HEK293 (cell line): ENCODE data around the gene ETF1.
A peak's percentile ranks its signal among the peaks of the same experiment; 100 is the strongest.

Experiments
- CTCF ChIA-PET: fragments of 350-600 bp; formaldehyde crosslinking; extraction: SDS; loops from one replicate; lab custom pipeline; 2021; ENCODE audit warnings: antibody characterized with exemption; lab: Yijun Ruan, JAX
- POLR2A ChIA-PET: fragments of 300-600 bp; formaldehyde crosslinking; extraction: SDS; loops from one replicate; lab custom pipeline; 2020; ENCODE audit warnings: antibody characterized with exemption, inconsistent platforms; lab: Yijun Ruan, JAX
- H3K27ac ChIP-seq: fragments of 200-500 bp; sonication (Bioruptor generic); 2 replicates; pipeline ENCODE4 v1.5.1; 2014; ENCODE audit warnings: low read depth, low read length, control low read depth, inconsistent platforms; ENCODE audit errors: extremely low read depth
- H3K36me3 ChIP-seq, 2 experiments: fragments of 200-500 bp in 1 of 2; sonication (Bioruptor generic) in 1 of 2; 1 replicate in 1 of 2; 2 replicates in 1 of 2; pipeline ENCODE4 v1.5.1; 2014 to 2017; ENCODE audit warnings: inconsistent platforms in 2 of 2, low read length in 2 of 2; ENCODE audit not compliant: control insufficient read depth in 2 of 2, insufficient read depth in 1 of 2
- H3K4me1 ChIP-seq: fragments of 200-500 bp; sonication (Bioruptor generic); 2 replicates; pipeline ENCODE4 v1.5.1; 2014; ENCODE audit warnings: mild to moderate bottlenecking, low read length, inconsistent platforms; ENCODE audit not compliant: control insufficient read depth, insufficient read depth
- H3K4me3 ChIP-seq: 2 replicates; pipeline ENCODE4 v1.5.1; 2011; ENCODE audit warnings: low read depth, mild to moderate bottlenecking, control low read depth, low read length, moderate library complexity
- H3K9me3 ChIP-seq: fragments of 200-500 bp; sonication (Bioruptor generic); 2 replicates; pipeline ENCODE4 v1.5.1; 2014; ENCODE audit warnings: low read depth, low read length, inconsistent platforms; ENCODE audit not compliant: control insufficient read depth, insufficient read depth
- BCL11A ChIP-seq: fragments of 450-650 bp; formaldehyde crosslinking; IDR thresholded peaks from 2 replicates; pipeline ENCODE4 v1.5.1; 2016; ENCODE audit warnings: low read depth, missing biosample characterization, missing genetic modification characterization
- HOXD13 ChIP-seq: sonication (generic); formaldehyde crosslinking; IDR thresholded peaks from 2 replicates; pipeline ENCODE4 v1.8.0; 2022; ENCODE audit warnings: missing genetic modification reagents, borderline replicate concordance
- OSR2 ChIP-seq: fragments of 450-650 bp; formaldehyde crosslinking; IDR thresholded peaks from 2 replicates; pipeline ENCODE4 v1.5.1; 2016; ENCODE audit warnings: missing biosample characterization, missing genetic modification characterization
- PRDM1 ChIP-seq: fragments of 450-650 bp; formaldehyde crosslinking; IDR thresholded peaks from 2 replicates; pipeline ENCODE4; 2016; ENCODE audit warnings: missing biosample characterization, missing genetic modification characterization
- SP2 ChIP-seq: fragments of 450-650 bp; formaldehyde crosslinking; IDR thresholded peaks from 2 replicates; pipeline ENCODE4 v1.5.1; 2016; ENCODE audit warnings: missing biosample characterization, missing genetic modification characterization
- YY1 ChIP-seq: fragments of 450-650 bp; formaldehyde crosslinking; IDR thresholded peaks from 2 replicates; pipeline ENCODE4 v1.5.1; 2018; ENCODE audit warnings: missing biosample characterization, missing genetic modification characterization
- ZBTB48 ChIP-seq: fragments of 450-650 bp; formaldehyde crosslinking; IDR thresholded peaks from 2 replicates; pipeline ENCODE4 v1.5.1; 2016; ENCODE audit warnings: missing biosample characterization, missing genetic modification characterization
- ZFHX2 ChIP-seq: fragments of 450-650 bp; formaldehyde crosslinking; conservative IDR thresholded peaks from 2 replicates; pipeline ENCODE4 v1.5.1; 2016; ENCODE audit warnings: missing biosample characterization, missing genetic modification characterization
- ZNF174 ChIP-seq: fragments of 450-650 bp; formaldehyde crosslinking; IDR thresholded peaks from 2 replicates; pipeline ENCODE4 v1.5.0; 2017; ENCODE audit warnings: missing biosample characterization, mild to moderate bottlenecking, missing genetic modification characterization
- ZNF2 ChIP-seq: fragments of 450-650 bp; formaldehyde crosslinking; IDR thresholded peaks from 2 replicates; pipeline ENCODE4 v1.5.1; 2016; ENCODE audit warnings: missing biosample characterization, missing genetic modification characterization
- ZNF335 ChIP-seq: fragments of 450-650 bp; formaldehyde crosslinking; conservative IDR thresholded peaks from 2 replicates; pipeline ENCODE4 v1.5.1; 2016; ENCODE audit warnings: missing biosample characterization, missing genetic modification characterization
- ZNF560 ChIP-seq: fragments of 450-650 bp; formaldehyde crosslinking; IDR thresholded peaks from 2 replicates; pipeline ENCODE4 v1.5.1; 2017; ENCODE audit warnings: missing biosample characterization, missing genetic modification characterization, borderline replicate concordance
- ZXDB ChIP-seq: fragments of 450-650 bp; formaldehyde crosslinking; IDR thresholded peaks from 2 replicates; pipeline ENCODE4 v1.5.1; 2016; ENCODE audit warnings: missing biosample characterization, missing genetic modification characterization
- TF ChIP-seq, protein P1 (sequence below): fragments of 450-650 bp; formaldehyde crosslinking; IDR thresholded peaks from 2 replicates; pipeline ENCODE4 v1.5.1; 2016; ENCODE audit warnings: missing biosample characterization, missing genetic modification characterization, borderline replicate concordance
- TF ChIP-seq, protein P2 (sequence below): fragments of 450-650 bp; formaldehyde crosslinking; IDR thresholded peaks from 2 replicates; pipeline ENCODE4 v1.5.1; 2016; ENCODE audit warnings: missing biosample characterization, missing genetic modification characterization
- TF ChIP-seq, protein P3 (sequence below): fragments of 450-650 bp; formaldehyde crosslinking; optimal IDR thresholded peaks from 2 replicates; pipeline ENCODE3; 2016; ENCODE audit warnings: missing biosample characterization, mild to moderate bottlenecking, missing genetic modification characterization
- TF ChIP-seq, protein P4 (sequence below): fragments of 450-650 bp; formaldehyde crosslinking; IDR thresholded peaks from 2 replicates; pipeline ENCODE4 v1.5.1; 2016; ENCODE audit warnings: missing biosample characterization, missing genetic modification characterization

ETF1 gene

DNA sequence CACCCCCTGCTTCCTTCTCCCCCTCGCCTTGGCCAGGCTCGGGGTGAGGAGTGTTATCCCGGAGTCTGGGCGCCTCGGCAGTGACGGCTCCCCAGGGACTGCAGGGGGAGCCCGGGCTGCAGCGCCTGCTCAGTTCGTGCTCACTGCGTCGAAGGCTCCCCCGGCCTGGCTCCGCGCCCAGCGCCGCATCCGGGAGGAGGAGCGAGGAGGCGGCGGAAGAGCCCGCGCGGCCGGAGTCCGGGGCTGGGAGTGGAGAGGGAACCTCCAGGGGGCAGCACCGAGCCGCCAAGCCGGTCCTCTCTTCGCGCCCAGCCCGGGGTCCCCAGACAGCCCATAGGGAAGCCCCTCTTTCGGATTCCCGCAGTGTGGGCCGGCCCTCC is 79.0 kb downstream of the ETF1 start (continued):
- TF ChIP-seq, protein P1, sequence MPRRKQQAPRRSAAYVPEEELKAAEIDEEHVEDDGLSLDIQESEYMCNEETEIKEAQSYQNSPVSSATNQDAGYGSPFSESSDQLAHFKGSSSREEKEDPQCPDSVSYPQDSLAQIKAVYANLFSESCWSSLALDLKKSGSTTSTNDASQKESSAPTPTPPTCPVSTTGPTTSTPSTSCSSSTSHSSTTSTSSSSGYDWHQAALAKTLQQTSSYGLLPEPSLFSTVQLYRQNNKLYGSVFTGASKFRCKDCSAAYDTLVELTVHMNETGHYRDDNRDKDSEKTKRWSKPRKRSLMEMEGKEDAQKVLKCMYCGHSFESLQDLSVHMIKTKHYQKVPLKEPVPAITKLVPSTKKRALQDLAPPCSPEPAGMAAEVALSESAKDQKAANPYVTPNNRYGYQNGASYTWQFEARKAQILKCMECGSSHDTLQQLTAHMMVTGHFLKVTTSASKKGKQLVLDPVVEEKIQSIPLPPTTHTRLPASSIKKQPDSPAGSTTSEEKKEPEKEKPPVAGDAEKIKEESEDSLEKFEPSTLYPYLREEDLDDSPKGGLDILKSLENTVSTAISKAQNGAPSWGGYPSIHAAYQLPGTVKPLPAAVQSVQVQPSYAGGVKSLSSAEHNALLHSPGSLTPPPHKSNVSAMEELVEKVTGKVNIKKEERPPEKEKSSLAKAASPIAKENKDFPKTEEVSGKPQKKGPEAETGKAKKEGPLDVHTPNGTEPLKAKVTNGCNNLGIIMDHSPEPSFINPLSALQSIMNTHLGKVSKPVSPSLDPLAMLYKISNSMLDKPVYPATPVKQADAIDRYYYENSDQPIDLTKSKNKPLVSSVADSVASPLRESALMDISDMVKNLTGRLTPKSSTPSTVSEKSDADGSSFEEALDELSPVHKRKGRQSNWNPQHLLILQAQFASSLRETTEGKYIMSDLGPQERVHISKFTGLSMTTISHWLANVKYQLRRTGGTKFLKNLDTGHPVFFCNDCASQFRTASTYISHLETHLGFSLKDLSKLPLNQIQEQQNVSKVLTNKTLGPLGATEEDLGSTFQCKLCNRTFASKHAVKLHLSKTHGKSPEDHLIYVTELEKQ (tag by site-specific recombination) = 0 out of 2 replicates have a peak, but pooled peaks have one; percentile 8
- TF ChIP-seq ZNF2 (tag by site-specific recombination) (peak; percentile 17; the same call in 1 of the 2 replicates), ZNF335 (no peak), BCL11A (tag by site-specific recombination) (peak; percentile 43; the same call in 1 of the 2 replicates), HOXD13 (no peak), ZNF560 (tag by site-specific recombination) (no peak)

DNA sequence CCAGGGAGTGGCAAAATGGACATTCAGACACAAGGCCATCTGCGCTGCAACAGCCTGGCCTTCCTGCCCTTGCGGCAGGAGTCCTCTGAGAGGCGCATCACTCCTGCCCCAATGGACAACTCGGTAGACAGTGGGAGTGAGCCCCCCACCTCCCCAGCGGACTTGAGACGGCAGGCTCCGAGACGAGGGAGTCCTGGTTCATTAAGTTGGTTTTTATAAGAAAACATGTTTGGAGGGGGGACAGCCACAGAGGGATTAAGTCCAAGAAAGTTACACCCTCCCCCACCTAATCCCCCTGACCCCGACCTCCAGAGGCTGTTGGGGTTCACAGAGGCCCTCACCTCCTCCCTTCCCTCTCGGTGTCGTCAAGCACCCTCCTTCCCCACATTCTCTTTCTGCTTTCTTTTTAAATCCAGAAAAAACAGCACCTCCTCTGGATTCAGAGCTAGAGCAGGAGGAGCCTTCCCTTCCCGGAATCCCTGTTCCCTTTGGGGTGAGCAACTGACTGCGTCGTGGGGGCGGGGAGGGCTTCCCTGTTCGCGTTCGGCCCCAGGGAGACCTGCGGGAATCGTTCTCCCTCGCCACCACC is 79.5 kb downstream of the ETF1 start:
- POLR2A ChIA-PET = interaction anchor here (0.6 to 3.4 kb wide), 8 partner anchors 14 to 238 kb away, joined by 3 to 25 read pairs (median 4); partner anchors contain the start of gene ETF1
- TF ChIP-seq ZXDB (tag by site-specific recombination) = 0 out of 2 replicates have a peak, but pooled peaks have one; percentile 64
- TF ChIP-seq ZFHX2 (tag by site-specific recombination) = peak; percentile 60; the same call in 1 of the 2 replicates
- TF ChIP-seq YY1 (tag by site-specific recombination) = no peak
- no peak for TF ChIP-seq ZNF174
- 0 out of 2 replicates have a peak, but pooled peaks have one; percentile 9 for TF ChIP-seq ZBTB48 (tag by site-specific recombination)
- TF ChIP-seq, protein P2, sequence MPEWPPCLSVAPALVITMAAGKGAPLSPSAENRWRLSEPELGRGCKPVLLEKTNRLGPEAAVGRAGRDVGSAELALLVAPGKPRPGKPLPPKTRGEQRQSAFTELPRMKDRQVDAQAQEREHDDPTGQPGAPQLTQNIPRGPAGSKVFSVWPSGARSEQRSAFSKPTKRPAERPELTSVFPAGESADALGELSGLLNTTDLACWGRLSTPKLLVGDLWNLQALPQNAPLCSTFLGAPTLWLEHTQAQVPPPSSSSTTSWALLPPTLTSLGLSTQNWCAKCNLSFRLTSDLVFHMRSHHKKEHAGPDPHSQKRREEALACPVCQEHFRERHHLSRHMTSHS (tag by site-specific recombination) = no peak
- TF ChIP-seq, protein P3, sequence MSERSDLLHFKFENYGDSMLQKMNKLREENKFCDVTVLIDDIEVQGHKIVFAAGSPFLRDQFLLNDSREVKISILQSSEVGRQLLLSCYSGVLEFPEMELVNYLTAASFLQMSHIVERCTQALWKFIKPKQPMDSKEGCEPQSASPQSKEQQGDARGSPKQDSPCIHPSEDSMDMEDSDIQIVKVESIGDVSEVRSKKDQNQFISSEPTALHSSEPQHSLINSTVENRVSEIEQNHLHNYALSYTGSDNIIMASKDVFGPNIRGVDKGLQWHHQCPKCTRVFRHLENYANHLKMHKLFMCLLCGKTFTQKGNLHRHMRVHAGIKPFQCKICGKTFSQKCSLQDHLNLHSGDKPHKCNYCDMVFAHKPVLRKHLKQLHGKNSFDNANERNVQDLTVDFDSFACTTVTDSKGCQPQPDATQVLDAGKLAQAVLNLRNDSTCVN (tag by site-specific recombination) = no peak
- Histone ChIP-seq H3K36me3 (peaks cover 0 to 8% of the 10 kb centered on the region in 2 experiments; a peak in 1 of 3 replicates), H3K27ac (peak overlapping the region; percentile 94), H3K4me1 (peaks cover 4% of the 10 kb centered on the region; the same call in 1 of the 2 replicates), H3K9me3 (no peaks in the 10 kb centered on the region), H3K4me3 (peak overlapping the region; percentile 88)
- CTCF ChIA-PET = interaction anchor here (1.3 to 6.4 kb wide), 7 partner anchors 8 to 40 kb away, joined by 5 to 57 read pairs (median 8); no protein-coding TSS in a partner anchor

DNA sequence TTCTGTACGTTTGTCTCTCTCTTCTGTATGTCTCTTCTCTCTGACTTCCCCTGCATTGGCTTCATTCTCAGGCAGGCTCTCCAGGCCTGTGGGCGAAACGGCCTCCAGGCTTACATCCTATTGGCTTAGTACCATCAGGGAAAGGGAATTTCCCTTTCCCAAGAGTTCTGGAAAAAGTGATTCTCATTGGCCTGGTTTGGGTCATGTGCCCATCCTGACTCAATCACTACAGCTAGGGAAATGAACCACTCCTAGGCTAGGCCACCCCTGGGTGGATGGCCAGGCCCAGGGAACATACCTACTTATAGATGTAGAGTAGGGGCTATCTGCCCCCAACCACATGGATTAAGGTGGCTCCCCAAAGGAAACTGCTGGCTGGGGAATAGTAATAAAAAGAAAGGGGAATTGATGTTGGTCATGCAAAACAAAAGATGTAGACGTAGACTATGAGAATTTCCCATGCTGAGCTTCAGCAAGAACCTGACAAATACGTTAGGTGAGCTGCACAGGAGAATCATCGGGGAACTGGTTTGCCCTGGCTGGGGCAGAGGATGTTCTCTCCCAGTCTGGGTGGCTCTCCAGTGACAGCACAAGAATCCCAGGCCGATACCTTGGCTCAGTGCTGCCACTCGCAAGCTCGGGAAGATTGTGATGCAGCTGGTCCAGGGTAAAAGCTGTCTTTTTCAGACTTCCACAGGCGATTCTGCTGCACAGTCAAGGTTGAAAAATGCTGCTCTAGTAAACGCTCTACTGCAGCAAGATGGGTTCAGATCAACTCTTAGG is 81.5 kb downstream of the ETF1 start:
- H3K4me1 ChIP-seq = peaks cover 4% of the 10 kb centered on the region; the same call in 1 of the 2 replicates
- H3K36me3 ChIP-seq = no peaks in the 10 kb centered on the region
- ChIA-PET CTCF (interaction anchor here (0.6 to 6.4 kb wide), 6 partner anchors 11 to 88 kb away, joined by 3 to 57 read pairs (median 3); no protein-coding TSS in a partner anchor), POLR2A (interaction anchor here (1.2 kb wide), 1 partner anchor 42 kb away, joined by 4 read pairs; no protein-coding TSS in a partner anchor)
- TF ChIP-seq, protein P4, sequence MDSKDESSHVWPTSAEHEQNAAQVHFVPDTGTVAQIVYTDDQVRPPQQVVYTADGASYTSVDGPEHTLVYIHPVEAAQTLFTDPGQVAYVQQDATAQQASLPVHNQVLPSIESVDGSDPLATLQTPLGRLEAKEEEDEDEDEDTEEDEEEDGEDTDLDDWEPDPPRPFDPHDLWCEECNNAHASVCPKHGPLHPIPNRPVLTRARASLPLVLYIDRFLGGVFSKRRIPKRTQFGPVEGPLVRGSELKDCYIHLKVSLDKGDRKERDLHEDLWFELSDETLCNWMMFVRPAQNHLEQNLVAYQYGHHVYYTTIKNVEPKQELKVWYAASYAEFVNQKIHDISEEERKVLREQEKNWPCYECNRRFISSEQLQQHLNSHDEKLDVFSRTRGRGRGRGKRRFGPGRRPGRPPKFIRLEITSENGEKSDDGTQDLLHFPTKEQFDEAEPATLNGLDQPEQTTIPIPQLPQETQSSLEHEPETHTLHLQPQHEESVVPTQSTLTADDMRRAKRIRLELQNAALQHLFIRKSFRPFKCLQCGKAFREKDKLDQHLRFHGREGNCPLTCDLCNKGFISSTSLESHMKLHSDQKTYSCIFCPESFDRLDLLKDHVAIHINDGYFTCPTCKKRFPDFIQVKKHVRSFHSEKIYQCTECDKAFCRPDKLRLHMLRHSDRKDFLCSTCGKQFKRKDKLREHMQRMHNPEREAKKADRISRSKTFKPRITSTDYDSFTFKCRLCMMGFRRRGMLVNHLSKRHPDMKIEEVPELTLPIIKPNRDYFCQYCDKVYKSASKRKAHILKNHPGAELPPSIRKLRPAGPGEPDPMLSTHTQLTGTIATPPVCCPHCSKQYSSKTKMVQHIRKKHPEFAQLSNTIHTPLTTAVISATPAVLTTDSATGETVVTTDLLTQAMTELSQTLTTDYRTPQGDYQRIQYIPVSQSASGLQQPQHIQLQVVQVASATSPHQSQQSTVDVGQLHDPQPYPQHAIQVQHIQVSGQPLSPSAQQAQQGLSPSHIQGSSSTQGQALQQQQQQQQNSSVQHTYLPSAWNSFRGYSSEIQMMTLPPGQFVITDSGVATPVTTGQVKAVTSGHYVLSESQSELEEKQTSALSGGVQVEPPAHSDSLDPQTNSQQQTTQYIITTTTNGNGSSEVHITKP (tag by site-specific recombination) = peak; percentile 80
- peak; percentile 66; the same call in 1 of the 2 replicates for TF ChIP-seq PRDM1 (tag by site-specific recombination)
- TF ChIP-seq OSR2 (tag by site-specific recombination) = no peak
- TF ChIP-seq SP2 (tag by site-specific recombination) = 0 out of 2 replicates have a peak, but pooled peaks have one; percentile 11
- H3K27ac ChIP-seq = no peak overlapping the region
- no peak overlapping the region for H3K4me3 ChIP-seq
- H3K9me3 ChIP-seq = no peaks in the 10 kb centered on the region
